Astrocyte (in vitro differentiated cells and primary cell): ENCODE data around the gene TMC8.

Experiments
- CTCF ChIP-seq: IDR thresholded peaks from 2 replicates; pipeline ENCODE4 v1.5.1; 2011; ENCODE audit warnings: low read depth, mild to moderate bottlenecking, inconsistent platforms, low read length, moderate library complexity; ENCODE audit not compliant: insufficient read depth
- EZH2 ChIP-seq: IDR thresholded peaks from 2 replicates; pipeline ENCODE4 v1.6.1; 2012; ENCODE audit warnings: mild to moderate bottlenecking, low read length, inconsistent platforms; ENCODE audit not compliant: insufficient read depth

- TF ChIP-seq CTCF (no peak), EZH2 (no peak)
Measured at GRCh38 chr17:78179372-78179771, 48.8 kb downstream of the TMC8 start.
